ENCODE results near the gene SHF.
"Not testable (repeated sequence)": the region's sequence is repeated elsewhere in the genome, so short reads cannot be mapped to it uniquely, and the experiment has no call there.

SHF gene, protein sequence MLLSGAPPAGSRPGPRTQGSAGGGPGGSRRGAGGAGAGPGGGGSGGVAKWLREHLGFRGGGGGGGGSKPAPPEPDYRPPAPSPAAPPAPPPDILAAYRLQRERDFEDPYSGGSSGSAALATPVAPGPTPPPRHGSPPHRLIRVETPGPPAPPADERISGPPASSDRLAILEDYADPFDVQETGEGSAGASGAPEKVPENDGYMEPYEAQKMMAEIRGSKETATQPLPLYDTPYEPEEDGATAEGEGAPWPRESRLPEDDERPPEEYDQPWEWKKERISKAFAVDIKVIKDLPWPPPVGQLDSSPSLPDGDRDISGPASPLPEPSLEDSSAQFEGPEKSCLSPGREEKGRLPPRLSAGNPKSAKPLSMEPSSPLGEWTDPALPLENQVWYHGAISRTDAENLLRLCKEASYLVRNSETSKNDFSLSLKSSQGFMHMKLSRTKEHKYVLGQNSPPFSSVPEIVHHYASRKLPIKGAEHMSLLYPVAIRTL

GRCh38 chr15:45187894-45188830 lies at the start of gene SHF:
Gene SHF, minus strand, starts transcription at chr15:45187966. Its CDS starts 15 bp downstream, at chr15:45187951.
- DNase-seq (ENCODE audit: low read depth), result peak; percentile 63

GRCh38 chr15:45236806-45237205 lies 49.0 kb upstream of the SHF start:
- DNase-seq (ENCODE audit: low read depth), result not testable (repeated sequence)

DNA sequence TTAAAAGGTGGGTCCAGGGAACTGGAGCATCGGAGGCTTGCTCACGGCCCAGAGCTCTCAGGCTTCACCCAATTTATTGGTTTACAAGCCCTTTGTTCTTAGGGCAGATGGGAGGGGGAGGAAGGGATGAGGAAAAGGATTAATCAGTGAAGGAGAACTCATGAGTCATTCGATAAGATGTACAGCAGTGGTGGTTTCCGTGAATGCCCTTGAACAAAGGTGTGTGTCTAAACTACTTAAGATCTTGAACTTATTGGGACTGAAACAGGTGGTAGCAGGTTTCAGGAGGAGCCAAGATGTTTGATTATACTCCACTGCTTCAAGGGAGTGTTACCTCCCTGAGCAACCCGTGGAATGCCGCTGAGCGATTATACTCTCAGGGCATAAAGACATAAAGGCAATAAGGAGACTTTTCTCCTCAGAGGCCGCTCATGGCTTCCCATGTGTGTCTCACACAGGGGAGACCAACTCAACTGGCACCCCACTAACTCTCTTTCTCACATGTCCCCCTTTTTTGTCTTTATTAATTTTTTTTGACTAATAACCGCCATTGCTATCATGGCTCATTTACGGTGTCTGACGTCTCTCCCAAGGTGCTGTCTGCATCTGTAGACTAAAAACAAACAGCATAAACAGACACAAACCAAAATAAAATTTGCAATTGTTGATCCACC lies 46.9 kb upstream of the SHF start:
- no peak for DNase-seq (ENCODE audit: low read depth)

GRCh38 chr15:45231864-45232562 lies 44.2 kb upstream of the SHF start:
- DNase-seq (ENCODE audit: low read depth), result no peak

DNA sequence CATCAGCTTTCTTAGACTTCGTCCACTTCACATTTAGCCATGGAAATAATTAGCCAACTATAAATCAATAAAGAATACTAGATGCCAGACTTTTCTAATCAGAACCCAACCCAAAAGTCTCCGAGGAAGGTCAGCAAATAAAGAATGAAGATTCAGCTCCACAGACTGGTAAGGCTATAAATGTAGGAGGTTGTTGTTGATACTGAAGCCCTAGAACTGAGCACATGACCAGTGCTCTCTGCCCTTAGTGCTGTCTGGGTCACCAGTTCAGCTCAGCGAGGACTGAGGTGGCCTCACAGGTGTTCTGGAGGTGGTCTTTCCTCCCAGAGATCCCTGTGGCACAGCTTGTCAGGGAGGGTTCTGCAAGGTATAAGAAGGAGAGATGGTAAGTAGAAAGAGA lies 43.4 kb upstream of the SHF start:
- no peak for DNase-seq (ENCODE audit: low read depth)

- DNase-seq (ENCODE audit: low read depth), result no peak
These were observed 42.6 kb upstream of the SHF start for GRCh38 chr15:45230245-45230965.

GRCh38 chr15:45228931-45229330 lies 41.2 kb upstream of the SHF start:
- DNase-seq (ENCODE audit: low read depth), result no peak

- DNase-seq (ENCODE audit: low read depth), result no peak
These were observed 37.9 kb upstream of the SHF start for GRCh38 chr15:45225506-45226273.

- no peak for DNase-seq (ENCODE audit: low read depth)
These were observed 37.0 kb upstream of the SHF start for GRCh38 chr15:45224621-45225217.

DNA sequence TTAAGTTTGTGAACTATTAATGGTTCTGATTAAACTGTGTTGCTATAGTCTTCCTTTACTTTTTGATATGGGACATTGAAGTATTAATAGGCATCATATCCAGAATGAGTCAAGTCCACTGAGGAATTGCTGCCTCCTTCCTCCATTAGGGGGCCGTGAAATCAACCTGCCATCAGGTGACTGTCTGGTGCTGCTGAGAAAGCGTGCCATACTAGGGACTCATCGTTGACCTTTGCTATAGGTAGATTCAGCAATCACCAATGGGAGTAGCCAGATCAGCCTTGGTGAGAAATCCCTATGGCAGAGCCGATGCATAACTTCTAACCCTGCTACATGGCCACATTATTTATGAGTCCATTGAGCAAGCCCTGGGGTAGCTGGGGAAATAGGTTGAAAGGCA lies 34.2 kb upstream of the SHF start:
- no peak for DNase-seq (ENCODE audit: low read depth)

GRCh38 chr15:45221053-45221599 lies 33.4 kb upstream of the SHF start:
- no peak for DNase-seq (ENCODE audit: low read depth)

- no peak for DNase-seq (ENCODE audit: low read depth)
These were observed 24.7 kb upstream of the SHF start for GRCh38 chr15:45212493-45212892.

DNA sequence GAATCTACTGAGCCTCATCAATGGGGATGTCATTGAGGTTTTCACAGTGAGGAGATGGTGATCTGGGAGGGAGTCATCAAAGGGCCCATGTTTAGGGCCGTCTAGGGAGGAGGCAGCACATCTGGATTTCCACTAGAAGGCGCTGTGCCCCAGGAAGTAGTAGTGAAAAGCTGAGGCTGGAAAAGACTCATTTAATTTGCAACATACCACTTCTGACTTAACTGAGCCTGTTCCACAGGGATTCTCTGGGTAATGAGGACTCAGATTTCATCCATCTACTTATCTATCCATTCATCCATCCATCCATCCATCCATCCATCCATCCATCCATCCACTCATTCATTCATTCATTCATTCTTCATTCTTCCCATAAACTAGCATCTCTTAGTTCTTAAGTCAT lies 17.4 kb upstream of the SHF start:
- DNase-seq (ENCODE audit: low read depth), result peak; percentile 33

- no peak for DNase-seq (ENCODE audit: low read depth)
These were observed 15.4 kb upstream of the SHF start for GRCh38 chr15:45203182-45203581.

GRCh38 chr15:45201869-45202268 lies 14.1 kb upstream of the SHF start:
- no peak for DNase-seq (ENCODE audit: low read depth)

DNA sequence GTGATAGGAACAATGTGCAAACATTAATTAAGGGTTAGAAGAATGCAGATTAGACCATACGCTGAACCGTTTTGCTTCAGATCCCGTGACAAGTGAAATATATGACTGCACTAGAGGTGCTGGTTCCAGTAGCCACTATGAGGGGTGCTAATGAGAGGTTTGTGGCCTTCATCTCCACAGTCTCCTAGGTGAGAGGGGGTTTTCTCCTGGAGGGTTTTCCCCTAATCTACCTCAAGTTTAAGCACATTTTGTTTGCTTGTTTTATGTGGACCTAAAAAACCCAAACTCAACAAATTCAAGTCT lies 13.7 kb upstream of the SHF start:
- DNase-seq (ENCODE audit: low read depth), result no peak

DNA sequence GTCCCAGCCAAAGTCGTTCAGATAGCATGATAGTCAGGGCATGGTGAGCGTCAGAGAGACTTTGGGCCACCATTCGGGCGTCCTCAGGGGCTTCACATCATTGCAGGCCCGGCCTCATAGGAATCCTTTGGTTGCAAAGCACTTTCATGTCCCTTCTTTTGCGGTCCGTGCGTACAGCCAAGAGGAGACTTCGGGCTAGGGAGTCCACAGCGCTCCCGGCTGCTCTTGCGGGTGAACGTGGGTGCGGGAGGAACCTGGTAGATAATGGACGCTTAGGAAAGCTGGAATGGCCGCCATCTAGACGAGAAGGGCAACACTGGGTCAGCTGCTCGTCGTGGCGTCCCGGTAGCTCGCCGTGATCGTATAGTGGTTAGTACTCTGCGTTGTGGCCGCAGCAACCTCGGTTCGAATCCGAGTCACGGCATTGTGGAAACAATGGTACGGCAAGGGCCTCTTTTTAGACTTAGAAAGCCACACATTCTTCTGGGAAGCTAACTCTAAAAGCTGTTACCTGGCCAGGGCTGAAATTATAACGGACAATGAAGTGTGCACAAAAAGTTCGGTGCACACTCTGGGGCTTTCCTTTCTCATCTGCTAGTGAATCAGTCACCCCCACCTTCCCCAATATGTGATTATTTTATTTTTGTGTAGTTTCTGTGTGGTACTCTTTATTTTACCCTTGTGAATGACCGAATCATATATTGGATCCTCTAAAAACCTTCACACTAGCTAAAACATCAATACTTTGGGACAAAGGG lies 13.2 kb upstream of the SHF start:
- peak; percentile 44 for DNase-seq (ENCODE audit: low read depth)

DNA sequence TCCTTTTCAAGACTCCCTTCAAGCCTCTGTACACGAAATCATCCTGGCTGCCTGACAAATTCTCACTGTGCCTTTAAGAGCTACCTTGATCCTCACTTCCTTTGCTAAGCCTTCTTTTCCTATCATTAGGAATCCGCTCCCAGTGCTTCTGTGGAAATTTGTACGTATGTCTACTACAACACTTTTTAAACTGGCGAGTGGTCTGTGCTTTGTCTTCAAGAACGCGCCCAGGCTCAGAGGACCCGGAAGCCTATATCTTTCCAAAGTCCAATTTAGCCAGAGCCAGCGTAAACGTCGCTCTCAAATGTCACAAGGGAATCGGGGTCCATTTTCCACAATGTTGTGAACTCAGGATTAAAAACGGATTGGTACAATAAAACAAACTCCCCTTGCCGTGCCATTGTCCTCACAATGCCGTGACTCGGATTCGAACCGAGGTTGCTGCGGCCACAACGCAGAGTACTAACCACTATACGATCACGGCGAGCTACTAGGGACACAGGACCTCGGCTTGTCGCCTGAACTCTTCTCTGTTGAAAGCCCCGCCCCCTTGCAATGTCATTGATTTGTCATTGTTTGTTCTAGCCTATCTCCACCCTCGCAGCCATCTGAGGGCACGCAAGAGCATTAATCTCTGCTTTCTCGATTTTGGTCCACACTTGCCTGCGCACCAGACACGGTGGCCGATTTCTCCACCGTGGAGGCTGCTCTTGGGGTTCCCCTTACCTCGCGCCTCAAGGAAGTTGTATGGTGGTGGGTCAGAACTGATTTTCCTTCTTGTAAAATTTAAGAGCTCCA lies 12.4 kb upstream of the SHF start:
- DNase-seq (ENCODE audit: low read depth), result peak; percentile 96
